HG03575 (cell line): Measurements from ENCODE around the gene TSPAN4.

Experiments
- ATAC-seq: cut with Tn5 transposase; IDR thresholded peaks from one replicate; pipeline ENCODE4 v1.9.1; 2021; ENCODE audit not compliant: unreplicated experiment, insufficient number of reproducible peaks, low FRiP score; ENCODE audit errors: extremely low read depth

Gene TSPAN4

DNA sequence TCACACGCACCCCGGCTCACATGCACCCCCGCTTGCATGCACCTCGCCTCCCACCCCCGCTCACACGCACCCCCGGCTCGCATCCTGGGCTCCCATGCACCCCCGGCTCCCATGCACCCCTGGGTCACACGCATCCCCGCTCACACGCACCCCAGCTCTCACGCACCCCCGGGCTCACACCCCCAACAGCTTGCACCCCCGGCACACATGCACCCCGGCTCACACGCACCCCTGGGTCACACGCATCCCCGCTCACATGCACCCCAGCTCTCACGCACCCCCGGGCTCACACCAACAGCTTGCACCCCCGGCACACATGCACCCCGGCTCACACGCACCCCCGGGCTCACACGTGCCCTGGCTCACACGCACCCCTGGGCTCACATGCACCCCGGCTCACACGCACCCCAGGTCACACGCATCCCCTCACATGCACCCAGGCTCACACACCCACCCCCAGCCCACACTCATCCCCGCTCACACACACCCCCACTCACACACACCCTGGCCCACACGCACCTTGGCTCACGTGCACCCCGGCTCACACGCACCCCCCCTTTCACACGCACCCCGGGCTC is 16.2 kb downstream of the TSPAN4 start:
- ATAC-seq: no peak

DNA sequence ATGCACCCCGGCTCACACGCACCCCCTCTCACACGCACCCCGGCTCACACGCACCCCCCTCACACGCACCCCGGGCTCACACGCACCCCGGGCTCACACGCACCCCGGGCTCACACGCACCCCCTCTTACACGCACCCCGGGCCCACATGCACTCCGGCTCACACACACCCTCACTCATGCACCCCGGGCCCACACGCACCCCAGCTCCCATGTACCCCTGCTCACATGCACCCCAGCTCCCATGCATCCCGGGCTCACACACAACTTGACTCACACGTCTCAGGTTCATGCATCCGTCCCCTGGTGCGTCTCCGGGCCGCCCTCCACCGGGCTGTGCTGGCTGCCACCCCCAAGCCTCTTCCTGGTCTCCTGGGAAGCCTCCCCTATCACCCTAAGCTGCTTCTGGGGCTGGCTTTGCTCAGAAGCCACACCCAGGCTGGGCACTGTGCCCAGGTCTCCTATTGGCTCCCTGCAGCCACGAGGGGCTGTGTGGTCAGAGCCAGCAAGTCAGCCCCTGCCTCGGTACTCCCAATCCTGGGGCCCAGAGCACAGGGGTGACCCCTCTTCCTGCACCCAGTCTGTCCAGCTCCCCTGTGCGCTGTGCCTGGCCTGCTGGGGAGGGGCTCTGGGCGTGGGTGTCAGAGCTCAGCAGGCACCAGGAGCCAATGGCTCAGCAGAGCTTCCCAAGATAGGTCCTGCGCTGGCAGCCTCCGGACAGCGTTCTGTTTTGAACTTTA is 16.9 kb downstream of the TSPAN4 start:
- no peak for ATAC-seq

DNA sequence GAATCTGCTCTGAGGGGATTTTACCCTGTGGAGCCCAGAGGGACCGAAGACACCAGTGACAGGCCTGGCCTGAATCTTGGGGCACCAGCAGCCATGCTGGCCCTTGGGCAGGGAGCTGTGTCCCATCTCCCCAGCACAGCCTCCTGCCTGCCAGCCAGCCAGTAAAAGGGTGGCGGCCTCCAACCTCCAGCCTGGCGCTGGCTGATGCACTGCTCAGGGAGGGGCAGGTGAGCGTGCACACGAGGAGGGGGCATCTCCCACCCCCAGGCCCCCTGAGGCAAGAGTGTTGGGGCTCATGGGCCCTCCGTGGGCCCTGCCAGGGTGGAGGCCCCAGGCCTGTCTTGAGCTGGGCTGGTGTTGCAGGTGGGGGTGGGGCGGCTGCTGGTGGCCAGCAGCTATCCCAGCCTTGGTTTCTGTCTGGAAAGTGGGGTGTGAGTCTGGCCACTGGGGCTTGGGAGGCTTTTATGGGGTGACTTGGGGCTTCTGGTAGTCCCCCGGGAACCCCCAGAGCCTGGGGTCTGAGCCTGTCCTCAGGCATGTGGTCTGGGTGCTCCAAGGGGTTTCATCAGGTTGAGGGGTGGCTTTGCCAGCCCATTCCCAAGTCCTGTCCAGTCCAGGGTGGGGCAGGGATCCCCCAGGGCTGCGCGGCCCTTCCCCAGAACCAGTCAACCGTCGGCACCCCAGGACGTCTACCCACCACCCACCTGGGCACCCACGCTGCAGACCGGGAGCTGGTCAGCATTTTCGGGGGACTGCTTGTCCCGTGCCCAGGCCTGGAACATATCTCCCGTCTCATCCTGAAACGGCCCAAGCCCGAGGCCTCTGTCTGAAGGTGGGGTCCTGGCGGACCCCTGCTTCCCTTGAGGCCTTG is 17.8 kb downstream of the TSPAN4 start:
- ATAC-seq: no peak

DNA sequence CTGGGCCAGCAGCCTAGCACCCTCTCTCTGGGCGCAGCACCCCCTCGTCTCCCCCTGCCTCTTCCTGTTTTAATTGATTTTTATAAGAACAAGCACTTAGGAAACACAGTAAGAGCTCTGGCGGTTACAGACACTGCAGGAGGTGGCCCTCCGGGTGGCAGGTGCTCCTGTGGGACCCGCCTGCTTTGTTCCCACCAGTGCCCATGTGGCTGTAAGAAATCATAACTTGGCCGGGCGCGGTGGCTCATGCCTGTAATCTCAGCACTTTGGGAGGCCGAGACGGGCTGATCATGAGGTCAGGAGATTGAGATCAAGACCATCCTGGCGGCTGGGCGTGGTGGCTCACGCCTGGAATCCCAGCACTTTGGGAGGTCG is 18.4 kb downstream of the TSPAN4 start:
- no peak for ATAC-seq

DNA sequence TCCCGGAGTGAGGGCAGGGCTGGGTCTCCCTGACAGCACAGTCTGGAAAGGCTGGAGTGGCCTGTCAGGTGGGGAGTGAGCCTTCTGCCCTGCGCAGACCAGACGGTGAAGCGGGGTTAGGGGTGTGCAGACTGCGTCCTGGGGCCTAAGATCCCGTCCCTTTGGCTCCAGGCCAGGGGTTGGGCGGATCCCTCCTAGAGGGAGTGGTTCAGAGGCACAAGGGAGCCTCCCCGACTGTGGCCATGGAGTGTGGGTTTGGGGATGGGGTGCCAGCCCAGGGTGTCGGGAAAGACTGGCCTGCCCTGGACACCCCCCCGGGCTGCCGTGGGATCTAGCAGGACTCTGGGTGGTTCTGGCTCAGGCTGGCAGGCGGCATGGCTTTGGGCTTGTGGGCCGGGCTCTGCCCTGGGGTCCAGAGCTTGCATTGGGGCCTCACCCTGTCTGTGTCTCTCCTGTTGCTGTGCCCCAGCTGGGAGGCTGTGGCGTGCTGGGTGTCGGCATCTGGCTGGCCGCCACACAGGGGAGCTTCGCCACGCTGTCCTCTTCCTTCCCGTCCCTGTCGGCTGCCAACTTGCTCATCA is 19.5 kb downstream of the TSPAN4 start:
- no peak for ATAC-seq

DNA sequence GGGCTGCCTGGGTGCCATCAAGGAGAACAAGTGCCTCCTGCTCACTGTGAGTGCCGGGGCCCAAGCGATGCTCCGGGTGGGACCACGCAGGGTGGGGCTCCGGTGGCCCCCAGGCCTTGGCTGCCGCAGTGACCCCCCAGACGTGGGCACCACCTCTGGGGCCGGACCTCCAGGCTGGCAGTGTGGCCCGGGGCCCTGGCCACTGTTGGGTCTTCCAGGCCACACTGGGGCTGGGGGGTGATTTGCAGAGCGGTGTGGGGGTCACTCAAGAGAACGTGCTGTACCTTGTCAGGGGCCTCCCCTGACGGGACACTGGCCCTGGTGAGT is 20.0 kb downstream of the TSPAN4 start:
- no peak for ATAC-seq

DNA sequence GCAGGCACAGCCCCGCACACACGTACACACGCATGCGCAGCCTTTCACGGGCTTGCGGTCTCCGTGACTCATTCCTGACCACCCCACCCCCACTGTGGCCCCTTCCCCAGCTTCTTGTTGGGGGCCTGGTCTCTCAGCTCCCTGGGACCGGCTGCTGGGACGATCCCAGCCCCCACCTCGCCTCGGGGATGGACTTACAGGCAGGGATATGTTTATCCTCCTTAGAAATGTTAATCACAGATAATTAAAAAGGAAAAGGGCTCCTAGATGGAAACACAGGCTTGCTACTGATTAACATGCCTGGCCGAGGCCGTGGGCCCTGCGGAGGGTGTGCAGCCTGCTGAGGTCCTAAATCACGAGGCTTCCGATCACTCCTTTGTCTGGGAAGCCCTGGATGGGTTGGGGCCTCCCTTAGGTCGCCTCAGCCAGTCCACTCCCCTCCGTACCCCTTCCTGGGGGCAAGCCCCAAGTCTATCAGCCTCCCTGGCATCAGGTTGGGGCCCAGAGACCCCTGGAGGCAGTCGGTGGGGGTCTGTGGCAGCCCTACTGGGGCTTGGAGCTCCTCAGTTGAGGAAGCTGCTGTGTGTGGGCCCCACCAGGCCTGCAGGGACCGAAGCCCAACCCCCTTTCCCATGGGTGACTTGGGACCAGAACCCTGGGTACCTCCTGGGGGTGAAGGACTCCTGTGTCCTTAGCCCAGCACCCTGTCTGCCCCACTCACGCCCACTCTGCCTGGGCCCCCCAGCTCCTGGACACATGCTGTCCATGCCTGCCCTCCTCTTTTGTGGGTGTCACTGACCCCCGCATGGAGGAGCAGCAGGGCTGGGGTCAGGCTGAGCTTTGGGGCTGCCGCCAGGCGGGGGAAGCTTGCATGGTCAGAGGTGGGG is 20.6 kb downstream of the TSPAN4 start:
- ATAC-seq: no peak

DNA sequence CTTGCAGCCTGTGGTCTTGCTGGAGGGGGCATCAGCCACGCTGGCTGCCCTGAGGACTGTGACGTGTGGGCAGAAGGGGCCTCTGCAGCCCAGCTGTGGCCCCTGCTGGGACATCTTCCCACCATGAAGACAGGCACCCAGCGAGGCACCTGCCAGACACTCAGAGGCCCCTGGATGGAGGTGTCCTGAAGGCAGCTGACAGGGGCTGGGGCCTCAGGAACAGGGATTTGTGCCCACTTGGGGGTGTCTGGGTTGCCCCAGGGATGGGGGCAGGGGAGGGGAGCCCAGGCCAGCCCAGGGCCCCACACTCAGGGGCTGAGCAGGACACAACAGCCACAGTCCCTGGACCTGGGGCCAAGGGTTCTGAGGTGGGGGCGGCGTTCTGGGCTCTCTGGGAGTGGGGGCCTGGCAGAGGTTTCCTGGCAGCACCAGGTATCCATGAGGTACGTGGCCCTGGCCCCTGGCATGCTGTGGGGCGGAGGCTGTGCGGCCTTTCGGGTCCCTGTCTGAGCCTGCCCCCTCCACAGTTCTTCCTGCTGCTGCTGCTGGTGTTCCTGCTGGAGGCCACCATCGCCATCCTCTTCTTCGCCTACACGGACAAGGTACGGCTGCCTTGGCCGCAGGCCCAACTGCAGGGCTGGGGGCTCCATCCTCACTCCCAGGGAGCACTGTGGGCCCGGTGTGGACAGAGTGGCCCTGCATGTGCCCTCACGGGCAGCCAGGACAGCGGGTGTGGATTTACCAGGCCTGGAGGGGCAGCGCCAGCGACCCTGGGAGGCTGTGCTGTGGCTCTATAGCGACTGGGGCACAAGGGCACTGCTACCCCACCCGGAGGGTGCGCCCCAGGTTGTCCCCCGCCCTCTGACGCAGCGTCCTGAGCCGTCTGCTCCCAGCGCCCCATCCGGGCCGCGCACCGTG is 21.5 kb downstream of the TSPAN4 start:
- no peak for ATAC-seq

DNA sequence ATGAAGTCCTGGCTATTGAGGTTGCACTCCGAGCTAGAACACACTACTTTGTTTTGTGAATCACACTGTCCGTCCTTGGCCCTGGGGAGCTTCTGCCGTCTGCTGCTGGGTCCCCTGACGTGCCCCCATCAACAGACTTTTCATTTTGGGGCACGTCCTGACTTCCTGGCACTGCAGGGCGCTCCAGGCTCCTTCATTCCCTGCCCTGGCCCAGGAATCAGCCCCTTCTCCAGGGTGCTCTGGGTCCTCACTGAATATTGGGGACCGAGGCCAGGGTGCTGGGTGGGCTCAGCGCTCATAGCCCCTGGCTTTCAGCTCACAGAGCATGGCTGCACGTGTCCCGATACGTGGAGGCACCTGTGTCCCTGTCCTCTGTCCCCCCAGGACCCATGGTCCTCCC is 22.2 kb downstream of the TSPAN4 start:
- ATAC-seq: no peak

DNA sequence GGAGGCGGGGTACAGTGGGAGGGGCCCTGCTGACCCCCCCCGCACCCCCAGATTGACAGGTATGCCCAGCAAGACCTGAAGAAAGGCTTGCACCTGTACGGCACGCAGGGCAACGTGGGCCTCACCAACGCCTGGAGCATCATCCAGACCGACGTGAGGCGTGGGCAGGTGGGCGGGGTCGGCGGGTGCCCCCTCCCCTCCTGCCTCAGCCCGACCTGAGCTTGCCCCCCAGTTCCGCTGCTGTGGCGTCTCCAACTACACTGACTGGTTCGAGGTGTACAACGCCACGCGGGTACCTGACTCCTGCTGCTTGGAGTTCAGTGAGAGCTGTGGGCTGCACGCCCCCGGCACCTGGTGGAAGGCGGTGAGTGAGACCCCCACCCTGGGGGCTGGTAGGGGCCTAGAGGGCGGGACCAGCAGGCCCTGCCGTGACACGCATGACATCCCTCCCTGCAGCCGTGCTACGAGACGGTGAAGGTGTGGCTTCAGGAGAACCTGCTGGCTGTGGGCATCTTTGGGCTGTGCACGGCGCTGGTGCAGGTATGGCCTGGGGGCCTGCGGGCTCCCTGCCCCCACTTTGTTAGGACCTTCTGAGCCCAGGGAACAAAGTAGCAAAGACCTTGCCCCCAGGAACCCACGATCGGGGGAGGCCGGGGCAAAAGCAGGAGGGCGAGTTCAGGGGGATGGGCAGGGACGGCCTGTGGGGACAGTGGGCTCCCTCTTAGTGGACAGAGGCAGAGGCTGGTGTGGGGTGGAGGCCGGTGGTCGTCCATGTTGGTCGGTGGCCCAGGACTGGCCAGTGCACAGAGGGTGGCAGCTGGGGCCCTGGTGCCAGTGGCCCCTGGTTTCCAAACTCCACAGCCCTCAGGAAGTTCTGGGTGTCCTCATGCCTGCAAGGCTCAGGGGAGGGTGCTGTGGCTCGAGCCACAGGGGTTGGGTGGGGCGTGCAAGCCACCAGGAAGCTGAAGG is 23.1 kb downstream of the TSPAN4 start:
- ATAC-seq: no peak

DNA sequence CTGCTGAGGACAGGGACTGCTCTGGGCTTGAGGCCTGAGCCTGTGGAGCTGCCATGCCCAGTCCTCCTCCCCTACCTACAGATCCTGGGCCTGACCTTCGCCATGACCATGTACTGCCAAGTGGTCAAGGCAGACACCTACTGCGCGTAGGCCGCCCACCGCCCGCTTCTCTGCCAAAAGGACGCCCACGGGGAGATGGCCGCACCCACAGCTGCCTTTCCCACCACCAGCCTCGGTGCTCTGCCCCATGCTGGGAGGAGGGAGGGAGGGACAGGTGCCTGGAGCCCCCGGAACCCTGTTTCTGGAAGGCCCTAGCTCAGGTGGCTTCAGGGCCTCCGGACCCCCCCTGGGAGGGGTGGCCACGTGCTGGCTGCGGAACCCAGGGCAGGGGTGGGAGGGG is 23.8 kb downstream of the TSPAN4 start:
- ATAC-seq: no peak

DNA sequence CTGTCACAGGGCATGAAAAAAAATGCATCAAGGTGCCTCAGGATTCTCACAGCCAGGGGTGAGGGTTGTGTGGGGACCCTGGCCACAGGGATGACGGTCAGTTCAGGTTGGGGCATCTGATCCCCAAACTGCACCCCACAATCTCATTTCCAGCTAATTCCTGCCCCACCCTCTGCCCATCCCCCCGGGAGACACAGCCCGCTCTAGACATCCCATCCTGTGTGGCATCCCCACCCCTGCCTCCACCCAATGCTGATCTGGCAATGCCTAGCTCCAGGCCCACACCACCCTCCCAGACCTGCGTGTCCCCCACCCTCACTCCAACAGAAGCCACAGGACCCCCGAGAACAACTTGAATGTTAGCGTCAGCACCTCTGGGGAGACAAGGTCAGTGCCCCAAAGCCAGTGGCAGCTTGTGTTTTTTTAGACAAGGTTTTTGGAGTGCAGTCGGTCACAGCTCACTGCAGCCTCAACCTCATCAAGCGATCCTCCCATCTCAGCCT is 25.3 kb downstream of the TSPAN4 start:
- ATAC-seq: no peak

DNA sequence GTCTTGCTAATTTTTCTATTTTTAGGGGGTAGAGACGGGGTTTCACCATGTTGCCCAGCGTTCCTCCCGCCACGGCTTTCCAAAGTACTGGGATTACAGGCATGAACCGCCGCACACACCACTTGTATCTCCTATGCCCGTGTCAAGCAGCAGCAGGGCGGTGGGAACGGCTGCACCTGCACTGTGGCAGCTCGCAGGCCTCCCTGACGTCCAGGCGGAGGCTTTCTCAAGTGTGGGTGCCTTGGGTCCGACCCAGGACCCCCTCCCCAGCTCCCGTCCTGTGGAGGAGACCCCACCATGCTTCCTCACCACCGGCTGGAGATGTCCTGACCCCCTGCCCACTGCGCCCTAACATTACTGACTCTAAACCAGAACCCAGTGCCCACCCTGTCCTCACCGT is 25.7 kb downstream of the TSPAN4 start:
- no peak for ATAC-seq

DNA sequence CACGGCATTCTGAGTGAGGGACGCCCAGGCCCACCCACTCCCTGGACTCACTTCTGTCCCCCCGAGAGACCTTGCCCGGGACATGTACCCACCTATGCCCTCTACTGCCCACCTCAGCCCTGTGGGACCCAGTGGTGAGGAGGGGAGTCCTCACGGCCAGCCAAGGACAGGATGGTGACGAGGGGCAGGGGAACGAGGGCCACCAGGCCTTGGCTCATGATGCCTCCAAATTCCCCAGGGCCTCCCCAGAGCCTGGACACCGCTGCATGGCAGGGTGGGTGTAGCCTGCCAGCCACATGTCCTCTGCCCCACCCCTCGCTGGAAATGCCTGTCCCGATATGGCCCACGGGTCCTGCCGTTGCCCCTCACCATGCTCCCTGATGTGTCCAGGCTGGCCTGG is 26.1 kb downstream of the TSPAN4 start:
- ATAC-seq: no peak

DNA sequence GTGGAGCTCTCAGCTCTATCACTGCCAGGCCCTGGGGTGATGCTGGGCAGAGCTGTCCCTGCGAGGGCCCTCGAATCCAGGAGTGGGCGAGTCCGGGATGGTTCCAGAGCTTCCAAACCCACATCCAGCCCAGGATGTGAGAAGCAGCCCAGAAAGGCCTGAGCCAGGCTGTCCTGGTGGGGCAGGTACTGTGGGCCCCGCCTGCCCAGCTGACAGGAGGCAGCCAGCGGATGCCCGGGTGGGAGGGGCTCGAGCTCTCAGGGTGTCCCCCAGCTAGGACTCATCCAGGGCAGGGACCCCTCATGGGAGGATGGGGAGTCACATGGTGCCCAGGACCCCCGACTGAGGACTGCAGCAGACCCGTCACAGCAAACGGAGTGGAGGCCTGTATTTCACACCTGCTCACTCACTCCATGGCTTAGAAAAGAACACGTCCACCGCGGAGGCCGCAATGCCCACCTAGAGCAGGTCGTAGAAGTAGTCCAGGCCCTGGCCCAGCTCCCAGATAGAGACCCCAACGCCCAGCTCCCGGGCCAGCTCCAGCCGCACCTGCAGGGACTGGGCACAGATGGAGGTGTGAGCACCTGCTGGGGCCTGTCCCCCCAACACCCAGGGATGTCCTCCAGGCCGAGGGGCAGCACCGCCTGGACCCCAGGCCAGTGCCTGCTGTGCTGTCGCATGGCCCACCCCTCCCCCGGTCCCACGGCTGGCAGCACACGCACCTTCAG is 26.9 kb downstream of the TSPAN4 start:
- no peak for ATAC-seq

DNA sequence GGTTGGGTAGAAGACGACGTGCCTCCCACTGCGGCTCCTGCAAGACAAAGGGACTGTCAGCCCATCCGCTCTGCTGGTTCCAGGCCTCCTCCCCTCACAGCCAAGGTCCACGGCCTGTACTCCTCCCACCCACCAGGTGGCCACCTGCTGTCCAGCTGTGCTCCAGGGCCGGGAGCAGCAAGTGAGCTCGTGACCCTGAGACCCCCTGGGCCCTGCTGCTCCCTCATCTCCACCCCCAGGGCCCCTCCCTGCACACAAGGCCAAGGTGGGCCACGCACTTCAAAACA is 27.4 kb downstream of the TSPAN4 start:
- no peak for ATAC-seq
